NCI-H146 (cell line): Measurements from ENCODE around the gene VRK1.
"Not testable (repeated sequence)": the region's sequence is repeated elsewhere in the genome, so short reads cannot be mapped to it uniquely, and the experiment has no call there.

Experiments used
- DNase-seq: peaks from one replicate; lab custom pipeline; 2025; lab: John Stamatoyannopoulos, UW

The VRK1 gene

GRCh38 chr14:96883974-96884373 lies 86.8 kb downstream of the VRK1 start:
- not testable (repeated sequence) for DNase-seq

GRCh38 chr14:96888158-96888557 lies 91.0 kb downstream of the VRK1 start:
- DNase-seq: no peak

- DNase-seq: peak; percentile 56
Measured at GRCh38 chr14:96888593-96888992, 91.4 kb downstream of the VRK1 start.

- DNase-seq: no peak
Measured at GRCh38 chr14:96889091-96889490, 91.9 kb downstream of the VRK1 start.

- DNase-seq: no peak
Measured at GRCh38 chr14:96893966-96894622, 96.9 kb downstream of the VRK1 start.

GRCh38 chr14:96894966-96895365 lies 97.8 kb downstream of the VRK1 start:
- no peak for DNase-seq

- no peak for DNase-seq
Measured at GRCh38 chr14:96895658-96896271, 98.6 kb downstream of the VRK1 start.

GRCh38 chr14:96897184-96897583 lies 100.0 kb downstream of the VRK1 start:
- DNase-seq: no peak

GRCh38 chr14:96901227-96901626 lies 104.0 kb downstream of the VRK1 start:
- no peak for DNase-seq

GRCh38 chr14:96902004-96902403 lies 104.8 kb downstream of the VRK1 start:
- DNase-seq: no peak

GRCh38 chr14:96903444-96904023 lies 106.4 kb downstream of the VRK1 start:
- DNase-seq: no peak

- no peak for DNase-seq
Measured at GRCh38 chr14:96904201-96904600, 107.0 kb downstream of the VRK1 start.

GRCh38 chr14:96905065-96905464 lies 107.9 kb downstream of the VRK1 start:
- no peak for DNase-seq

GRCh38 chr14:96905825-96906224 lies 108.6 kb downstream of the VRK1 start:
- no peak for DNase-seq

GRCh38 chr14:96906434-96906833 lies 109.3 kb downstream of the VRK1 start:
- DNase-seq: no peak

GRCh38 chr14:96909841-96910364 lies 112.7 kb downstream of the VRK1 start:
- no peak for DNase-seq

GRCh38 chr14:96911499-96912149 lies 114.4 kb downstream of the VRK1 start:
- DNase-seq: no peak

- no peak for DNase-seq
Measured at GRCh38 chr14:96914571-96915128, 117.5 kb downstream of the VRK1 start.

- DNase-seq: no peak
Measured at GRCh38 chr14:96915478-96915877, 118.3 kb downstream of the VRK1 start.

- no peak for DNase-seq
Measured at GRCh38 chr14:96916751-96917150, 119.6 kb downstream of the VRK1 start.

- DNase-seq: no peak
Measured at GRCh38 chr14:96917442-96917963, 120.3 kb downstream of the VRK1 start.

- no peak for DNase-seq
Measured at GRCh38 chr14:96920023-96920422, 122.8 kb downstream of the VRK1 start.
